ENCODE data around the gene CACNB4. TPM values are rescaled to one million over a fixed set of nuclear protein-coding genes. Genes with fewer than 3 reads are reported as not detected.

The CACNB4 gene
- polyA plus RNA-seq, 1 experiment, result 0.12 TPM

DNA sequence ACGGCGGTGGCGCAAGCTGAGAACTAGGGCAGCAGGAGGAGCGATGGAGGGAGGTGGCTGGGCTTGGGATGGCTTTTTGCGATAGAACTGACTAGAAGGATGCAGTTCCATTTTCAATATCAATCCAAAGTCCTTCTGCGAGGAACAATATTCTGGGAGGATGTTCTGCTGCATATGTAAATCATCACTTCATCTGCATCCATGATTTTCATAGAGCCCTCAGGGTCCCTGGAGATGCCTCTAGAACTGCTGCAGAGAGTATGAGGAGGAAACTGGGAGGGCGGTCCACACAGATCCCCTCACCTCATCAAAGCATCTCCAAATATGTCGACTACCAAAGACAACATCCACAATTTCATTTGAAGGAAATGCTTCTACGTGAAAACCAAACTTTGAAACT, 20.8 kb downstream of the CACNB4 start:
- H3K4me3 ChIP-seq (ENCODE audit: low read depth, low read length), result no peak overlapping the region
- DNase-seq (ENCODE audit: low read depth), result no peak
- H3K27me3 ChIP-seq (ENCODE audit: control insufficient read depth, insufficient read depth, low read length), result peaks cover 1% of the 10 kb centered on the region
- CTCF ChIA-PET, result no interaction called here
- H3K36me3 ChIP-seq (ENCODE audit: control insufficient read depth, insufficient read depth, low read length), result no peaks in the 10 kb centered on the region
- POLR2A ChIA-PET, result no interaction called here
- TF ChIP-seq, protein P1, sequence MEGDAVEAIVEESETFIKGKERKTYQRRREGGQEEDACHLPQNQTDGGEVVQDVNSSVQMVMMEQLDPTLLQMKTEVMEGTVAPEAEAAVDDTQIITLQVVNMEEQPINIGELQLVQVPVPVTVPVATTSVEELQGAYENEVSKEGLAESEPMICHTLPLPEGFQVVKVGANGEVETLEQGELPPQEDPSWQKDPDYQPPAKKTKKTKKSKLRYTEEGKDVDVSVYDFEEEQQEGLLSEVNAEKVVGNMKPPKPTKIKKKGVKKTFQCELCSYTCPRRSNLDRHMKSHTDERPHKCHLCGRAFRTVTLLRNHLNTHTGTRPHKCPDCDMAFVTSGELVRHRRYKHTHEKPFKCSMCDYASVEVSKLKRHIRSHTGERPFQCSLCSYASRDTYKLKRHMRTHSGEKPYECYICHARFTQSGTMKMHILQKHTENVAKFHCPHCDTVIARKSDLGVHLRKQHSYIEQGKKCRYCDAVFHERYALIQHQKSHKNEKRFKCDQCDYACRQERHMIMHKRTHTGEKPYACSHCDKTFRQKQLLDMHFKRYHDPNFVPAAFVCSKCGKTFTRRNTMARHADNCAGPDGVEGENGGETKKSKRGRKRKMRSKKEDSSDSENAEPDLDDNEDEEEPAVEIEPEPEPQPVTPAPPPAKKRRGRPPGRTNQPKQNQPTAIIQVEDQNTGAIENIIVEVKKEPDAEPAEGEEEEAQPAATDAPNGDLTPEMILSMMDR (IDR thresholded peaks at IDR 0.05; ENCODE audit: insufficient read depth, low read depth, low read length), result no peak

DNA sequence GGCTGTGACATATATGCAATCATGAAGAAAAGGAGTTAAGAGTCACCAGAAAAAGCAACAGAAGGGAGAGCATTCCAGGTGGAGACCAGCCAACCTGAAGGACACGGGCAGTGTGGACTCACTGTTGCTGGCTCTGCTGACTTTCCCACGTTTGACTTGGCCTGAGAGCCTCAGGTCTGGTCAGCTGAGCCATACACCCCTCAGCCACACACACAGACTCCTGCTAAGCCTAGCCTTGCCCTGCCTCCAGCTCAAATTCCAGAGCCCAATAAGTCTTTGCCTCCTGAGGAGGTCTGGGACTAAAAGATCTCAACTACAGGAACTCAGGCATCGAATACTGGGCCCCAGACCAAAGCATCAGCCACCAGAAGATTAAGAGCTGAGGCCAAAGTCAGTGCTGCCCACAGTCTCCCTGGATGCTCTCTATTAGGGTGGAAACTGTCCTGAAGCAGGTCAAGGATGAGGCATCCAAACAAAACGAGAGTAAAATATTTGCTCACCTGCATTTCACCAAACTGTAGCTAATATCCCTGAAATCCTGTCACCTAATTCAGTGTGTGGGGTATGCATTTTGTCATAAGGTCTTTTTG, 23.3 kb downstream of the CACNB4 start:
- DNase-seq (ENCODE audit: low read depth), result no peak
- ChIA-PET CTCF (no interaction called here), POLR2A (no interaction called here)
- Histone ChIP-seq H3K36me3 (ENCODE audit: control insufficient read depth, insufficient read depth, low read length) (no peaks in the 10 kb centered on the region), H3K4me3 (ENCODE audit: low read depth, low read length) (no peak overlapping the region), H3K27me3 (ENCODE audit: control insufficient read depth, insufficient read depth, low read length) (peaks cover 1% of the 10 kb centered on the region)
- TF ChIP-seq, protein P1 (IDR thresholded peaks at IDR 0.05; ENCODE audit: insufficient read depth, low read depth, low read length), result no peak

DNA sequence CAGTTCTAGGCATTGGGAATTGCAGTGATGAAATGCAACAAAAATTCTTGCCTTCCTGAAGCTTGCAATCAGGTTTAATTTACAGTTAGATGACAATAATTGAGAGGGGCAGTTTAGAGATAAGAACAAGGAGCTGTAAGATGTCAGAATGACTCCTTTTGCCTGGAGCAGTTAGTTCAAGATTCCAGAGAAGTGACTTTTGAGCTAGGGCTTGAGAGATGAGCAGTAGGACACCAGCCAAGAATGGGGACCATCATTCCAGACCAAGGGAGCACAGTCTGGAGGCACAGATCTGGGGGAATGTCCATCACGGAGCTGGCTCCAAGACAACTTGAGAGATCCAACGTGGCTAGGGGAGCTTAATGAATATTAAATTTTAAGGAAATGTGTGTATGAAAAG, 26.8 kb downstream of the CACNB4 start:
- H3K27me3 ChIP-seq (ENCODE audit: control insufficient read depth, insufficient read depth, low read length), result no peaks in the 10 kb centered on the region; the same call in 1 of the 2 replicates
- TF ChIP-seq, protein P1 (IDR thresholded peaks at IDR 0.05; ENCODE audit: insufficient read depth, low read depth, low read length), result no peak
- POLR2A ChIA-PET, result no interaction called here
- CTCF ChIA-PET, result interaction anchor here (1.6 kb wide), 1 partner anchor 17 kb away, joined by 4 read pairs; no protein-coding TSS in a partner anchor
- no peaks in the 10 kb centered on the region for H3K36me3 ChIP-seq (ENCODE audit: control insufficient read depth, insufficient read depth, low read length)
- DNase-seq (ENCODE audit: low read depth), result no peak
- H3K4me3 ChIP-seq (ENCODE audit: low read depth, low read length), result no peak overlapping the region

DNA sequence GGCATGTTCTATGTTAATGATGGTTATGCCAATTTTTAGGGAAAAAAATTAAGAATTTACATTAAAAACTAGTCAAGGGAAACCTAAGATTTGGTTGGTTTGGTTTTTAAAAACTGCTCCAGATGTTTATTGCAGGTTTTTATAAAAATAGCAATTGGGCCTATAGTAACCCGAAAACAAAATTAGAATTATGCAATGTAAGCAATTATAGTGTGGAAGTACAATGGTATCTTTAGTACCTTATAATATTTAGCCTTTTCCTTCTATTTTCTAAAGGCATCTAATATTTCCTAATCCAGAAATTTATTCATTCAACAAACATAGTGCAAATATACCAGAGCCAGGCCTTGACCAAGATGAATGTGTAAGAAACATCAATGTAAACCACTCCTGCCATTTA, 27.3 kb downstream of the CACNB4 start:
- H3K36me3 ChIP-seq (ENCODE audit: control insufficient read depth, insufficient read depth, low read length), result no peaks in the 10 kb centered on the region
- POLR2A ChIA-PET, result no interaction called here

DNA sequence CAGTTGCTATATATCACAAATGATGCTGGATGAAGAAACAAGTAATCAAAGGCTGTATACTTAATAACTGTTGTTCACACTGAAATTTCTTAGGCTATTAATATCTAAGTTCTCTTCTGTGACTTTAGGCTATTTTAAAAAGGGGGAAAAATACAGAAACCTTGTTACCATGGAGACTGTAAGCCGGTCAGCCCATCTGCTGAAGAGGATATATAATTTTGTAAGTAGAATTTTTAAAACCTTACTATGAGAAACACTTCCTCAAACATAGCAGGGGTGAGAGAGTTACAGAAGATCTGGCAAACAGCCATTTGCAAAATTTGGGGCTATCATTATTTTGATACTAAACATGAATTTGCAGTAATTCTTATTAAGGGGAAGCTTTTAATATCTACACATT, 27.8 kb downstream of the CACNB4 start:
- POLR2A ChIA-PET, result no interaction called here
- CTCF ChIA-PET, result no interaction called here
- DNase-seq (ENCODE audit: low read depth), result no peak
- Histone ChIP-seq H3K36me3 (ENCODE audit: control insufficient read depth, insufficient read depth, low read length) (no peaks in the 10 kb centered on the region), H3K4me3 (ENCODE audit: low read depth, low read length) (no peak overlapping the region), H3K27me3 (ENCODE audit: control insufficient read depth, insufficient read depth, low read length) (no peaks in the 10 kb centered on the region; the same call in 1 of the 2 replicates)
- TF ChIP-seq, protein P1 (IDR thresholded peaks at IDR 0.05; ENCODE audit: insufficient read depth, low read depth, low read length), result no peak

More for the DNA sequence above, 27.3 kb downstream of the CACNB4 start:
- CTCF ChIA-PET, result no interaction called here
- DNase-seq (ENCODE audit: low read depth), result no peak
- no peak overlapping the region for H3K4me3 ChIP-seq (ENCODE audit: low read depth, low read length)
- TF ChIP-seq, protein P1 (IDR thresholded peaks at IDR 0.05; ENCODE audit: insufficient read depth, low read depth, low read length), result no peak
- no peaks in the 10 kb centered on the region; the same call in 1 of the 2 replicates for H3K27me3 ChIP-seq (ENCODE audit: control insufficient read depth, insufficient read depth, low read length)

Measured in BJ (cell line).